Mucosa of rectum (tissue), 2 donors: ENCODE measurements around the gene KIR2DL1.
"Not testable (repeated sequence)": the region's sequence is repeated elsewhere in the genome, so short reads cannot be mapped to it uniquely, and the experiment has no call there.

Experiments used
- H3K27ac ChIP-seq, 2 donors: one replicate each; pipeline ENCODE4 v1.7.0; 2013; ENCODE audit warnings: inconsistent platforms in 2 of 2, low read depth in 2 of 2, low read length in 2 of 2
- H3K27me3 ChIP-seq, 2 donors: one replicate each; pipeline ENCODE4 v1.7.0; 2013; ENCODE audit warnings: low read length in 2 of 2; ENCODE audit not compliant: control insufficient read depth in 2 of 2, insufficient read depth in 2 of 2
- H3K36me3 ChIP-seq, 2 donors: one replicate each; pipeline ENCODE4 v1.7.0; 2013; ENCODE audit warnings: low read length in 2 of 2; ENCODE audit not compliant: control insufficient read depth in 2 of 2, insufficient read depth in 2 of 2
- H3K4me1 ChIP-seq, 2 donors: one replicate each; pipeline ENCODE4 v1.7.0; 2013; ENCODE audit warnings: low read length in 2 of 2, mild to moderate bottlenecking in 1 of 2; ENCODE audit not compliant: control insufficient read depth in 2 of 2, insufficient read depth in 2 of 2
- H3K4me3 ChIP-seq, 2 donors: one replicate each; pipeline ENCODE4 v1.7.0; 2013; ENCODE audit warnings: low read length in 2 of 2
- H3K9ac ChIP-seq, 2 donors: one replicate each; pipeline ENCODE4 v1.7.0; 2013; ENCODE audit warnings: low read length in 2 of 2, low read depth in 1 of 2, mild to moderate bottlenecking in 1 of 2
- H3K9me3 ChIP-seq, 2 donors: one replicate each; pipeline ENCODE4 v1.7.0; 2013; ENCODE audit warnings: low read length in 2 of 2; ENCODE audit not compliant: control insufficient read depth in 2 of 2
- donor health status: healthy.
- donor health status: Normal muscosa, but diverticular disease.

KIR2DL1 gene

GRCh38 chr19:54739587-54740497 is 29.8 kb upstream of the KIR2DL1 start:
- H3K4me1 ChIP-seq = no peaks in the 10 kb centered on the region
- no peaks in the 10 kb centered on the region for H3K36me3 ChIP-seq
- no peak overlapping the region for H3K9ac ChIP-seq
- H3K9me3 ChIP-seq = no peaks in the 10 kb centered on the region
- H3K27ac ChIP-seq = no peak overlapping the region
- H3K4me3 ChIP-seq = no peak overlapping the region
- no peaks in the 10 kb centered on the region for H3K27me3 ChIP-seq

DNA sequence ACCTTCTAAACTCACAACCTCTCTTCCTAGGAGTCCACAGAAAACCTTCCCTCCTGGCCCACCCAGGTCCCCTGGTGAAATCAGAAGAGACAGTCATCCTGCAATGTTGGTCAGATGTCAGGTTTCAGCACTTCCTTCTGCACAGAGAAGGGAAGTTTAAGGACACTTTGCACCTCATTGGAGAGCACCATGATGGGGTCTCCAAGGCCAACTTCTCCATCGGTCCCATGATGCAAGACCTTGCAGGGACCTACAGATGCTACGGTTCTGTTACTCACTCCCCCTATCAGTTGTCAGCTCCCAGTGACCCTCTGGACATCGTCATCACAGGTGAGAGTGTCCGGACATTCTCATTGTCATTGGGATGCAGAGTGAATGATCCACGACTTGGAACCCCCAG is 27.6 kb upstream of the KIR2DL1 start:
- not testable (repeated sequence) for H3K27me3 ChIP-seq, H3K36me3 ChIP-seq, H3K4me3 ChIP-seq, H3K4me1 ChIP-seq, H3K27ac ChIP-seq, H3K9ac ChIP-seq, H3K9me3 ChIP-seq

GRCh38 chr19:54744080-54744479 is 25.5 kb upstream of the KIR2DL1 start:
- not testable (repeated sequence) for H3K4me1 ChIP-seq, H3K9me3 ChIP-seq, H3K36me3 ChIP-seq, H3K27ac ChIP-seq, H3K9ac ChIP-seq, H3K4me3 ChIP-seq, H3K27me3 ChIP-seq

GRCh38 chr19:54747614-54748322 is 21.8 kb upstream of the KIR2DL1 start:
- not testable (repeated sequence) for H3K27ac ChIP-seq, H3K9me3 ChIP-seq, H3K4me3 ChIP-seq

DNA sequence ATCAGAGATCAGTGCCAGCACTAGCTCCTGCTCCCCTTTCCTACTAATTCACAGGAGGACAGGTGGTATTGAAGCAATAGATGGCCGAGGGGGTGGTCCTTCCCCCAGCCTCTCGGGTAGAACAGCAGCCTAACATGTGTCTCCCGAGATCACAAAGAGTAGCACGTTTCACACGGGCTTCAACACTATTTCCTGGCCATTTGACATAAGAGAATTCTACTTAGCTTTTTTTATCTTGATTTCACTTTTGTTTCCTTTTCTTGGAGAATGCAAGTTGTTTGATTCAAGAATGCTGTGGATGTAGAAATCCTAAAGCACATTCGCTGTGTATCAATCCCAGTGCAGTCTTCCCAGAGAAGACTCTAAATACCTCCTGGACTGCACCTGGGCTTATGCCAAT is 19.3 kb upstream of the KIR2DL1 start:
- not testable (repeated sequence) for H3K9me3 ChIP-seq, H3K4me1 ChIP-seq, H3K4me3 ChIP-seq, H3K9ac ChIP-seq, H3K27me3 ChIP-seq, H3K36me3 ChIP-seq, H3K27ac ChIP-seq

More at GRCh38 chr19:54747614-54748322, 21.8 kb upstream of the KIR2DL1 start:
- H3K4me1 ChIP-seq, H3K36me3 ChIP-seq, H3K9ac ChIP-seq, H3K27me3 ChIP-seq: not testable (repeated sequence)

- not testable (repeated sequence) for H3K4me1 ChIP-seq, H3K27ac ChIP-seq, H3K4me3 ChIP-seq, H3K36me3 ChIP-seq, H3K9ac ChIP-seq, H3K27me3 ChIP-seq, H3K9me3 ChIP-seq
Observed at GRCh38 chr19:54756204-54757110, 13.1 kb upstream of the KIR2DL1 start.

- not testable (repeated sequence) for H3K9ac ChIP-seq, H3K9me3 ChIP-seq, H3K4me1 ChIP-seq, H3K27ac ChIP-seq, H3K27me3 ChIP-seq, H3K36me3 ChIP-seq, H3K4me3 ChIP-seq
Observed at GRCh38 chr19:54758577-54758976, 11.0 kb upstream of the KIR2DL1 start.

- not testable (repeated sequence) for H3K36me3 ChIP-seq, H3K4me3 ChIP-seq, H3K27ac ChIP-seq, H3K4me1 ChIP-seq, H3K9me3 ChIP-seq, H3K9ac ChIP-seq, H3K27me3 ChIP-seq
Observed at GRCh38 chr19:54764219-54764618, 5.4 kb upstream of the KIR2DL1 start.

DNA sequence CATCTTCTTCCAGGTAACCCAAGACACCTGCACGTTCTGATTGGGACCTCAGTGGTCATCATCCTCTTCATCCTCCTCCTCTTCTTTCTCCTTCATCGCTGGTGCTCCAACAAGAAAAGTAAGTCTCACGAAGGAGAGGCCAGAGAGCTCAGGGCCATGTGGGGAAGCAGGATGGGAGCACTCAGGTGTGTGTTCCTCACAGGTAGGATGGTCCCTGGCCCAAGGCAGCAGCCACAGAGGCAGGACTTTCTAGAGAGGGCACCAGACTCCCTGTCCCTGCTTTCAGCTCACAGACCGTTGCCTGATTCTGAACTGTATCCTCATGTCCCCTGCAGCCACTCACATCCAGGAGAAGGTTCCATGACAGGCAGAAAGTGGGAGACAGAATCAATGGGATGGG is 3.1 kb upstream of the KIR2DL1 start:
- H3K9ac ChIP-seq, H3K36me3 ChIP-seq, H3K27me3 ChIP-seq, H3K4me3 ChIP-seq, H3K27ac ChIP-seq, H3K9me3 ChIP-seq, H3K4me1 ChIP-seq: not testable (repeated sequence)

DNA sequence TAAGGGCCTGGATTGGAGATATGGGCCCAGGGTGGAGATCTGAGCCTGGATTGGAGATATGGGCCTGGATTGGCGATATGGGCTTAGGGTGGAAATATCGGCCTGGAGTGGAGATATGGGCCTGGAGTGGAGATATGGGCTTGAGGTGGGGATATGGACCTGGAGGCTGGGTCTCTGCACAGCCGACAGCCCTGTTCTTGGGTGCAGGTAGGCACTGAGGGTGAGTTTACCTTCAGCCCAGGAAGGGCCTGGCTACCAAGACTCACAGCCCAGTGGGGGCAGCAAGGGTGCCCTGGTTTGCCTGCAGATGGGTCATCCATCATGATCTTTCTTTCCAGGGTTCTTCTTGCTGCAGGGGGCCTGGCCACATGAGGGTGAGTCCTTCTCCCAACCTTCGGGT is 918 bp downstream of the KIR2DL1 start:
- H3K9me3 ChIP-seq, H3K4me1 ChIP-seq, H3K9ac ChIP-seq, H3K27ac ChIP-seq, H3K27me3 ChIP-seq, H3K4me3 ChIP-seq, H3K36me3 ChIP-seq: not testable (repeated sequence)
